GM19468 (cell line): ENCODE results near the gene ADH1A.
"Not testable (repeated sequence)": the region's sequence is repeated elsewhere in the genome, so short reads cannot be mapped to it uniquely, and the experiment has no call there.

Experiments used
- ATAC-seq: cut with Tn5 transposase; IDR thresholded peaks from one replicate; pipeline ENCODE4 v1.9.1; 2021; ENCODE audit warnings: mild to moderate bottlenecking, moderate library complexity, moderate number of reproducible peaks; ENCODE audit not compliant: unreplicated experiment; ENCODE audit errors: extremely low read depth

Gene ADH1A

GRCh38 chr4:99285387-99285786 lies 5.4 kb downstream of the ADH1A start:
- no peak for ATAC-seq

DNA sequence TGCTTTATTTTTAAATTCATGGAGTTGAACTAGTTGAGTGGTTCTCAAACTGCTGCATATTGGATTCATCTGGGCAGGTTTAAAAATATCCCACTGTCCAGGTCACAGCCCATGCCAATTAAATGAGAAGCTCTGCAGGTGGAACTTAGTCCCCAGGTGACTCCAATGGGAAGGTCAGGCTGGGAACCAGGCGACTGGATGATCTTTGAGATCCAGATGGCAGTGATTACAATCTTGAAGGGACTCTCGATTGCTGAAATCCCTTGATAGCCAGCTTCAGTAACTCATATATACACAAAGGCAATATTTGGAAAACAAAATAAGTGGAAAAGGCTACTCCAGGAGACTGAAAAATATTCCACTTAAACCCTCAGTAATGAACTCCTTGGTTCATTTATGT lies 8.1 kb downstream of the ADH1A start:
- no peak for ATAC-seq

- ATAC-seq = no peak
These were observed 9.5 kb downstream of the ADH1A start for GRCh38 chr4:99281261-99281660.

DNA sequence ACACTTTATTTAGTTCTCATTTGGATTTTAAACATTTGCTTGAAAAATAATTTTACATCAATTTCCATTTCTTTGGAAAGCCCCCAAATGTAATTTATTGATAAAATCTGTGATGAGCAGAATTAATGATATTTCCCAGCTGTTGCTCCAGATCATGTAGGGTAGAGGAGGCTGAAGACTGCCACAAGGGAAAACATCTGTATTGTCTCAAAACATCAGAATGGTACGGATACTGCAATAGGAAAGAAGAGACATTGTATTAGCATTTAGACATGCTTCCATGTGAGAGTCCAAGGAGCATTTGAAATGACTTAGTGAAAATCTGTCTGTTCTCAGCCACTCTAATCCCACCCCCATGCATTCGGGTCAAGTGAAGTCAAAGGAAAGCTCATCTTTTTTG lies 14.4 kb downstream of the ADH1A start:
- ATAC-seq = no peak

- ATAC-seq = no peak
These were observed 14.9 kb downstream of the ADH1A start for GRCh38 chr4:99275885-99276284.

- no peak for ATAC-seq
These were observed 15.7 kb downstream of the ADH1A start for GRCh38 chr4:99275050-99275449.

DNA sequence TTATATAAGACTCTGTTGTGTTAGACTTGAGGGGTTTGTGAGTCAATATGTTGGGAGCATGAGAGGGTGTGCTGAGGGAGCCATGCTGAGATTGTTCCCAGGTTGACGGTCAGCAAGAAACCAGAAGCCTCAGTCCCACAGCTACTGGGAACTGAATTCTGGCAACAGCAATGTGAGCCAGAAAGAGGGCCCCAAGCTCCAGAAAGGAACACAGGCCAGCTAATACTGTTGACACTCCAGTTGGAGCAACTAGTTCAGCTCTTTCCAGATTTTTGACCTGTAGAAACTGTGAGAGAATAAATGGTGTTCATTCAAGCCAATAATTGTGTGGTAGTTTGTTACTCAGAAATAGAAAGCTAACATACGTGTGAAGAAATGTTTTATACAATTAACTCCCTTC lies 17.1 kb downstream of the ADH1A start:
- no peak for ATAC-seq

GRCh38 chr4:99264927-99265326 lies 25.9 kb downstream of the ADH1A start:
- ATAC-seq = no peak

GRCh38 chr4:99252746-99253145 lies 38.0 kb downstream of the ADH1A start:
- ATAC-seq = no peak

DNA sequence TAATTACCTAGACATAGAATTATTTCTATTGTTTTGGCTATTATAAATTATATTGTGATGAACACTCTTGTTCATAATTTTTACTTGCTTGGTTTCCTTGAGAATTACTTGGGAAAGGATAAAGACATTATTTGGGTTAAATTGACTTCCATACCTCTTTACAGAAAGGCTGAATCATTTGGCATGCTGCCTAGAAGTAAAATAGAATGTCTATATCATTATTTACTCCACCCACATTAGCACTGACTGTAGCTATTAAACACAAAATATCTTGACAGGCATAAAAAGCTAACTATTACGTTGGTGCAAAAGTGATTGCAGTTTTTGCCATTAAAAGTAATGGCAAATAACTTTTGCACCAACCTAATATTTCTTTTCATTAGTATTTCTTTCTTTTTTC lies 42.1 kb downstream of the ADH1A start:
- ATAC-seq = no peak

- no peak for ATAC-seq
These were observed 54.8 kb downstream of the ADH1A start for GRCh38 chr4:99235955-99236354.

- ATAC-seq = no peak
These were observed 56.3 kb downstream of the ADH1A start for GRCh38 chr4:99234331-99235010.

DNA sequence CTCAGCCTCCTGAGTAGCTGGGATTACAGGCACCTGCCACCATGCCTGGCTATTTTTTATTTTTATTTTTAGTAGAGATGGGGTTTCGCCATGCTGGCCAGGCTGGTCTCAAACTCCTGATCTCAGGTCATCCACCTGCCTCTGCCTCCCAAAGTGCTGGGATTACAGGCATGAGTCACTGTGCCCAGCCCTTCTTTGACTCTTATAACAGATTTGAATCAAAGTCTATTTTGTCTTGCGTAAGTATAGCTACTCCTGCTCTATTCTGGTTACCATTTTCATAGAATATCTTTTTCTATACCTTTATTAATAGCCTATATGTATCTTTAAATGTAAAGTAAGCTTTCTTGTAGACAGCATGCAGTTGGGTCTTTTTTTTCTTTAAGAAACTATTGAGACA lies 57.4 kb downstream of the ADH1A start:
- not testable (repeated sequence) for ATAC-seq

DNA sequence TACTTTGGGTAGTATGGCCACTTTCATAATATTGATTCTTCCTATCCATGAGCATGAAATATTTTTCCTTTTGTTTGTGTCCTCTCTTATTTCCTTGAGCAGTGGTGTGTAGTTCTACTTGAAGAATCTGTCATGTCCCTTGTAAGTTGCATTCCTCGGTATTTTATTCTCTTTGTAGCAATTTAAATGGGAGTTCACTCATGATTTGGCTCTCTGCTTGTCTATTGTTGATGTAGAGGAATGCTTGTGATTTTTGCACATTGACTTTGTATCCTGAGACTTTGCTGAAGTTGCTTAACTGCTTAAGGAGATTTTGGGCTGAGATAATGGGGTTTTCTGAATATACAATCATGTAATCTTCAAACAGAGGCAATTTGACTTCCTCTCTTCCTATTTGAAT lies 62.1 kb downstream of the ADH1A start:
- ATAC-seq = not testable (repeated sequence)

DNA sequence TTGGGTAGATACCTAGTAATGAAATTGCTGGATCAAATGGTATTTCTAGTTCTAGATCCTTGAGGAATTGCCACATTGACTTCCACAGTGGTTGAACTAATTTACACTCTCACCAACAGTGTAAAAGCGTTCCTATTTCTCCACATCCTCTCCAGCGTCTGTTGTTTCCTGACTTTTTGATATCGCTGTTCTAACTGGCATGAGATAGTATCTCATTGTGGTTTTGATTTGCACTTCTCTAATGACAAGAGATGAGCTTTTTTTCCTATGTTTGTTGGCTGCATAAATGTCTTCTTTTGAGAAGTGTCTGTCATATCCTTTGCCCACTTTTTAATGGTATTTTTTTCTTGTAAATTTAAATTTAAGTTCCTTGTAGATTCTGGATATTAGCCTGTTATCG lies 63.1 kb downstream of the ADH1A start:
- not testable (repeated sequence) for ATAC-seq
